ENCODE results near the gene HEATR9.
A peak's percentile ranks its signal among the peaks of the same experiment; 100 is the strongest.

HEATR9 gene

GRCh38 chr17:35889241-35889640 lies 20.6 kb upstream of the HEATR9 start:
- H3K27me3 ChIP-seq (ENCODE audit: low read length): no peaks in the 10 kb centered on the region
- no peaks in the 10 kb centered on the region for H3K79me2 ChIP-seq (ENCODE audit: insufficient read depth, low read length)
- H3K4me3 ChIP-seq (ENCODE audit: insufficient read depth, low read length, poor library complexity, severe bottlenecking): no peak overlapping the region
- H3K4me2 ChIP-seq (ENCODE audit: low read depth, low read length, poor library complexity, severe bottlenecking): no peak overlapping the region
- no peak overlapping the region for H3K9ac ChIP-seq (ENCODE audit: low read length)
- no peaks in the 10 kb centered on the region for H4K20me1 ChIP-seq (ENCODE audit: low read depth, low read length)
- no peaks in the 10 kb centered on the region for H3K36me3 ChIP-seq (ENCODE audit: low read length)
- no peaks in the 10 kb centered on the region for H3K9me3 ChIP-seq (ENCODE audit: insufficient read depth, low read length)
- H3K27ac ChIP-seq (ENCODE audit: low read depth, low read length): no peak overlapping the region
- no peaks in the 10 kb centered on the region for H3K9me2 ChIP-seq (replicated peaks; ENCODE audit: insufficient read depth, low read length)
- TF ChIP-seq CTCF (IDR thresholded peaks at IDR 0.05; ENCODE audit: insufficient read depth, low read length, poor library complexity, severe bottlenecking): no peak
- no peak for TF ChIP-seq EZH2phosphoT487 (conservative IDR thresholded peaks at IDR 0.05; ENCODE audit: low read length)
- H2AFZ ChIP-seq (ENCODE audit: low read depth, low read length, severe bottlenecking): no peak overlapping the region
- H3F3A ChIP-seq (ENCODE audit: insufficient read depth): no peaks in the 10 kb centered on the region

GRCh38 chr17:35879773-35880654 lies 11.3 kb upstream of the HEATR9 start, which contains the start of gene CCL5:
CCL5 (minus strand) TSS chr17:35880360.
- Histone ChIP-seq H3F3A (ENCODE audit: insufficient read depth) (no peaks in the 10 kb centered on the region), H3K9me2 (replicated peaks; ENCODE audit: insufficient read depth, low read length) (no peaks in the 10 kb centered on the region), H3K9me3 (ENCODE audit: insufficient read depth, low read length) (no peaks in the 10 kb centered on the region), H3K27me3 (ENCODE audit: low read length) (no peaks in the 10 kb centered on the region), H3K79me2 (ENCODE audit: insufficient read depth, low read length) (no peaks in the 10 kb centered on the region), H3K9ac (ENCODE audit: low read length) (no peak within 1 kb of the TSS; the same call in 1 of the 2 replicates), H3K4me2 (ENCODE audit: low read depth, low read length, poor library complexity, severe bottlenecking) (peak within 1 kb of the TSS; percentile 32), H3K36me3 (ENCODE audit: low read length) (no peaks in the 10 kb centered on the region), H3K27ac (ENCODE audit: low read depth, low read length) (no peak within 1 kb of the TSS), H4K20me1 (ENCODE audit: low read depth, low read length) (no peaks in the 10 kb centered on the region), H2AFZ (ENCODE audit: low read depth, low read length, severe bottlenecking) (no peak within 1 kb of the TSS), H3K4me3 (ENCODE audit: insufficient read depth, low read length, poor library complexity, severe bottlenecking) (no peak within 1 kb of the TSS)
- TF ChIP-seq CTCF (IDR thresholded peaks at IDR 0.05; ENCODE audit: insufficient read depth, low read length, poor library complexity, severe bottlenecking) (no peak), EZH2phosphoT487 (conservative IDR thresholded peaks at IDR 0.05; ENCODE audit: low read length) (no peak)

GRCh38 chr17:35878361-35878760 lies 9.7 kb upstream of the HEATR9 start:
- H3K9me3 ChIP-seq (ENCODE audit: insufficient read depth, low read length): no peaks in the 10 kb centered on the region
- H4K20me1 ChIP-seq (ENCODE audit: low read depth, low read length): no peaks in the 10 kb centered on the region
- H3K9ac ChIP-seq (ENCODE audit: low read length): no peak overlapping the region
- no peaks in the 10 kb centered on the region for H3K79me2 ChIP-seq (ENCODE audit: insufficient read depth, low read length)
- H3K27ac ChIP-seq (ENCODE audit: low read depth, low read length): no peak overlapping the region
- H3K4me2 ChIP-seq (ENCODE audit: low read depth, low read length, poor library complexity, severe bottlenecking): no peak overlapping the region
- no peaks in the 10 kb centered on the region for H3F3A ChIP-seq (ENCODE audit: insufficient read depth)
- no peaks in the 10 kb centered on the region for H3K36me3 ChIP-seq (ENCODE audit: low read length)
- H3K27me3 ChIP-seq (ENCODE audit: low read length): no peaks in the 10 kb centered on the region
- H3K4me3 ChIP-seq (ENCODE audit: insufficient read depth, low read length, poor library complexity, severe bottlenecking): no peak overlapping the region
- H3K9me2 ChIP-seq (replicated peaks; ENCODE audit: insufficient read depth, low read length): no peaks in the 10 kb centered on the region
- no peak for TF ChIP-seq CTCF (IDR thresholded peaks at IDR 0.05; ENCODE audit: insufficient read depth, low read length, poor library complexity, severe bottlenecking)
- no peak overlapping the region for H2AFZ ChIP-seq (ENCODE audit: low read depth, low read length, severe bottlenecking)
